ENCODE data around the gene RNF14. TPM values are rescaled to one million over a fixed set of nuclear protein-coding genes. Genes with fewer than 3 reads are reported as not detected.

RNF14 gene
- 50.3 to 85.7 TPM (median 65.0 TPM) in 5 replicates for total RNA-seq (2022; extraction: Qiagen RNA extraction)

DNA sequence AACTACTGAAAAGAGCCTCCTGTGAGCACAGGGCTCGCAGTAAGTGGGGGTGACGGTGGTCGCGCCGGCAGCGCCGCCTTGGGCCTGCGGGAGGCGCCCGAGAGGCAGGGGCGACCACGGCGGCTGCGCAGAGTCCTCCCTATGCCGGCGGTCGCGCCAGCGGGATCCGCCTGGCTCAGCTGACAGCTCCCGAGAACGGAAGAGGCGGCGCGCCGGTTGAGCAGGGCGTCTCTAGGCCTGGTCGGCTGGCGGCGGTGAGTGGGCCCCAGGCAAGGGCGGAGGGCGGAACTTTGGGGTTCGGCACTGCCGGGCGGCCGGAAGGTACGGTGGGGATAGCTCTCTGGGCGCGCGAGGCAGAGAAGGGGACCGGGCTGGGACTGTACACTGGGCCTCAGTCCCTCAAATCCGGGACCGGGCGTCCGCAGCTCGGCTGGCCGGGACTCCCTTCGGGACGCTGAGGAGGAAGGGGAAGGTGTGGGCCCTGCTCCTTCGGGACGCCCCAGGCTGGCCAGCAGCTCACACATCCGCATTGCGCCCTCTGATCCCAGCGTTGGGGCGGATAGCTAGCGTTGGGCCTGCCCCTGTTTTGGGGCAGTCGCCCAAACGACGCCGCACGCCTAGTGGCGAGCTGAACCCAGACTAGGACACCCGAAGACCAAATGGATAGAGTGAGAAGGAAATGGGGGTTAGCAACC is at the start of gene RNF14:
Gene RNF14, plus strand, starts transcription at position 192 of the 695 bp plus-strand sequence. CDS start 4,484 bp downstream, outside the sequence.

DNA sequence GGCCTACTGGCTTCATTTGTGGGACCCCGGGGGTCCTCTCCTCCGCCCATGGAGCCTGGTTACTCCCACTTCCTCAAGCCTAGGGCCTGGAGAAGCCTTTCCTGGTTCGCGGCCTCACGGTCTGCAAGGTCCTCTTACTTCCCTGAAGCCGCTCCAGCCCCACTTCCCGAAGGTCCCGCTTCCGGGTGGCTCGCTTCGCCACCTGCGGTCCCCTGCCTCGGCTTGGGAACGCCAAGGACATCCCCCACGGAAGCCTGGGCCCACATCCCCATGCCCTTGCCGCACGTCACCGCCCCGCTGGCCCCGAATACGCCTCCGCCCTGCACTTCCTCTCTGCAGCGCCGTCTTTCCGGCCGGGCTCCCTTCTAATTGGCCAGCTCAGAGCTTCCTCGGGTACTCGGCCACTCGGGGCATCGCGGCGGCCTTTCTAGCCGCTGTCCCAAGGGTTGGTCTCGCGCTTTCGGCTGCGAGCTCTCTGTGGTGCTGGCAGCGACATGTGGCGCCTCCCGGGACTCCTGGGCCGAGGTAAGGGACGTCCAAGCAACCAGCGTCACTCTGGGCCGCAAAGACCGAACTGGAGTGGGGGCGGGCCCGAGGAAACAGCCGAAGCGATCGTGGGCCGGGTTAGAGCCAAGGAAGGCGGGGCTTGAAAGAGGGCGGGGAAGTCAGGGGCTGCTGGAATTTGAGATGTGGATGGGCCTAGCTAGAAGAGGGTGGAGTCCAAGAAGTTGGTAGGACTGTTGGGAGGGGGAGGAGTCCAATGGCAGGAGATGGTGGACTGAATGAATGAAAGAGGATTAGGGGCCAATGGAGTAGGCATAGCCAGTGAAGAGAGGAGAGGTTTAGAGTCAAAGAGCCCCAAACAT is 45.2 kb upstream of the RNF14 start, which contains the start of gene DELE1:
Gene DELE1, plus strand, starts transcription at position 424 of the 866 bp plus-strand sequence. Its CDS starts 71 bp downstream, at position 495.

DNA sequence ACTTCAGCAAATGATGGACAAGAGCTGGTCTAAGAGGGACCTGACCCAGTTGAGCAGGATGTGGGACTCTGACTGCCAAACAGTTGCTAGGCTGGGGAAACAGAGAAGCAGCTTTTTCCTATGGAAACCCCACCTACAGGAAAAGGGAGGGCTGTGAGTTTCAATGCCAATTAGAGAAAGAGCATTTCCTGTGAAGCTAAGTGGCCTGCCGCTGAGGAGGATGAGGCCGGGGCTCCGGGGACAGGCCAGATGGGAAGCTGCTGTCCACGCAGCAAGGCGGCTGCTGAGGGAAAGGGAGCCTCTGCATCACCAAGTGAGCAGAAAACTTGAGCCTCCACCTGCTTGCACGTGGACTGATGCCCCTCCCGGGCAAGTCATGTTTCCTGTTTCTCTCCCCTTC is 10.8 kb upstream of the RNF14 start, which contains the start of gene PCDH12:
Gene PCDH12, minus strand, starts transcription at position 90 of the 400 bp plus-strand sequence. CDS start 351 bp downstream, outside the sequence.

GRCh38 chr5:142012792-142013388 is 44.0 kb downstream of the RNF14 start, which contains the start of gene GNPDA1:
GNPDA1 (minus strand) TSS chr5:142013027; CDS start chr5:142012035, 992 bp downstream.

Other genes starting within 250 kb of the RNF14 start
- 1.9 to 4.5 TPM (median 3.4 TPM) in 5 replicates for gene PCDH1, start 90.7 kb upstream of the RNF14 start, total RNA-seq (2022; extraction: Qiagen RNA extraction)
- gene DELE1, start 45.2 kb upstream of the RNF14 start, total RNA-seq (2022; extraction: Qiagen RNA extraction): 44.7 to 54.6 TPM (median 50.6 TPM) in 5 replicates
- 0.03 to 0.06 TPM in 2 of 5 replicates, not detected in the others for gene PCDH12, start 10.9 kb upstream of the RNF14 start, total RNA-seq (2022; extraction: Qiagen RNA extraction)
- 60.2 to 71.5 TPM (median 60.5 TPM) in 5 replicates for gene GNPDA1, start 43.9 kb downstream of the RNF14 start, total RNA-seq (2022; extraction: Qiagen RNA extraction)
- gene NDFIP1, start 139.7 kb downstream of the RNF14 start, total RNA-seq (2022; extraction: Qiagen RNA extraction): 46.6 to 55.4 TPM (median 50.0 TPM) in 5 replicates